Activated CD8-positive, alpha-beta T cell treated with anti-CD3 and anti-CD28 coated beads for 36 hours (primary cell): ENCODE measurements around the gene PMEL. TPM values are rescaled to one million over a fixed set of nuclear protein-coding genes. Genes with fewer than 3 reads are reported as not detected.
A peak's percentile ranks its signal among the peaks of the same experiment; 100 is the strongest.

ENCODE experiments used
- ATAC-seq: fragments of 200-7000 bp; cut with Tn5 transposase; one replicate; pipeline ENCODE4 v1.10.0; 2021; ENCODE audit warnings: mild to moderate bottlenecking, moderate library complexity
- CTCF ChIA-PET: fragments of 350-600 bp; sonication (Branson Sonifier 250); formaldehyde crosslinking; loops from one replicate; lab custom pipeline; 2021; ENCODE audit warnings: antibody characterized with exemption; lab: Charles Lee
- POLR2A ChIA-PET: fragments of 350-600 bp; sonication (Branson Sonifier 250); formaldehyde crosslinking; loops from one replicate; lab custom pipeline; 2021; ENCODE audit warnings: antibody characterized with exemption; lab: Charles Lee
- DNase-seq: peaks from one replicate; pipeline ENCODE4 v3.0.0-alpha.2; 2020
- H3K27ac Mint-ChIP-seq: one replicate; pipeline ENCODE4 v1.8.0; 2021; ENCODE audit warnings: mild to moderate bottlenecking, mixed read lengths
- H3K27me3 Mint-ChIP-seq: one replicate; pipeline ENCODE4 v1.8.0; 2021; ENCODE audit warnings: mixed read lengths
- H3K36me3 Mint-ChIP-seq: one replicate; pipeline ENCODE4 v1.8.0; 2021; ENCODE audit warnings: low read depth, mixed read lengths
- H3K4me1 Mint-ChIP-seq: one replicate; pipeline ENCODE4 v1.8.0; 2021; ENCODE audit warnings: low read depth, mixed read lengths
- H3K4me3 Mint-ChIP-seq: one replicate; pipeline ENCODE4 v1.8.0; 2021; ENCODE audit warnings: mild to moderate bottlenecking, moderate library complexity, mixed read lengths
- H3K9me3 Mint-ChIP-seq: one replicate; pipeline ENCODE4 v1.8.0; 2021; ENCODE audit warnings: mixed read lengths
- intact Hi-C: fragments of 100-400 bp; cut with micrococcal nuclease; formaldehyde crosslinking; loops from one replicate; pipeline ENCODE4 v1.10.0; 2022
- total RNA-seq, 2 experiments: library from RNA; stranded (reverse); gene quantifications; one replicate each; pipeline ENCODE4 v1.2.3, GENCODE V29; 2021
- TF ChIP-seq, protein P1 (sequence below): fragments of 200-600 bp; IDR thresholded peaks from one replicate; pipeline ENCODE4 v1.8.0; 2022; ENCODE audit warnings: antibody characterized with exemption, mild to moderate bottlenecking

Gene PMEL
- total RNA-seq, 2 experiments from 2014 or later = 0.65 to 1.2 TPM

DNA sequence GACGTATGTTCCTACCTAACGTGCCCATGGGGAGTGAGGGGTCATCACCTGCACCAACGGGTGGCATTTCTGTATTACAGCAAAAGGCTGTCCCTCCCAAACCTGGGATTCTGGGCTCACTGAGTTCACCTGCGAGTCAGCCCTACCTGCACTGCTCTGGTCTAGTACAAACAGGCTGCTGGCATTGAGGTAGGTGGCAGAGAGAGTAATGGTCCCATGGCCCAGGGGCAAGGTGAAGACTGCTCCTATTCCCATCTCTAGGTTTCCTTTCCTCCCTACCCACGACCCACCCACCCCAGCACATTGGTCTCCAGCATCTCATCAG lies 31.7 kb upstream of the PMEL start:
- ATAC-seq (peak; percentile 10), DNase-seq (no peak)
- TF ChIP-seq, protein P1, sequence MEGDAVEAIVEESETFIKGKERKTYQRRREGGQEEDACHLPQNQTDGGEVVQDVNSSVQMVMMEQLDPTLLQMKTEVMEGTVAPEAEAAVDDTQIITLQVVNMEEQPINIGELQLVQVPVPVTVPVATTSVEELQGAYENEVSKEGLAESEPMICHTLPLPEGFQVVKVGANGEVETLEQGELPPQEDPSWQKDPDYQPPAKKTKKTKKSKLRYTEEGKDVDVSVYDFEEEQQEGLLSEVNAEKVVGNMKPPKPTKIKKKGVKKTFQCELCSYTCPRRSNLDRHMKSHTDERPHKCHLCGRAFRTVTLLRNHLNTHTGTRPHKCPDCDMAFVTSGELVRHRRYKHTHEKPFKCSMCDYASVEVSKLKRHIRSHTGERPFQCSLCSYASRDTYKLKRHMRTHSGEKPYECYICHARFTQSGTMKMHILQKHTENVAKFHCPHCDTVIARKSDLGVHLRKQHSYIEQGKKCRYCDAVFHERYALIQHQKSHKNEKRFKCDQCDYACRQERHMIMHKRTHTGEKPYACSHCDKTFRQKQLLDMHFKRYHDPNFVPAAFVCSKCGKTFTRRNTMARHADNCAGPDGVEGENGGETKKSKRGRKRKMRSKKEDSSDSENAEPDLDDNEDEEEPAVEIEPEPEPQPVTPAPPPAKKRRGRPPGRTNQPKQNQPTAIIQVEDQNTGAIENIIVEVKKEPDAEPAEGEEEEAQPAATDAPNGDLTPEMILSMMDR = no peak
- Mint-ChIP-seq H3K4me3 (peak overlapping the region; percentile 74), H3K9me3 (no peaks in the 10 kb centered on the region), H3K36me3 (peaks cover 9% of the 10 kb centered on the region), H3K27me3 (peaks cover 11% of the 10 kb centered on the region), H3K4me1 (peaks cover 24% of the 10 kb centered on the region), H3K27ac (no peak overlapping the region)
- CTCF ChIA-PET = interaction anchor here (0.8 to 6.2 kb wide), 12 partner anchors 13 to 282 kb away, joined by 3 to 88 read pairs (median 8); partner anchors contain the start of gene PA2G4
- POLR2A ChIA-PET = interaction anchor here (0.9 to 2.8 kb wide), 3 partner anchors 10 to 107 kb away, joined by 3 to 17 read pairs (median 4); partner anchors contain the start of gene PA2G4
- intact Hi-C loops = loop anchor here (2.0 kb wide), 2 partner anchors 31 to 43 kb away; partner anchors contain the start of gene RPS26

DNA sequence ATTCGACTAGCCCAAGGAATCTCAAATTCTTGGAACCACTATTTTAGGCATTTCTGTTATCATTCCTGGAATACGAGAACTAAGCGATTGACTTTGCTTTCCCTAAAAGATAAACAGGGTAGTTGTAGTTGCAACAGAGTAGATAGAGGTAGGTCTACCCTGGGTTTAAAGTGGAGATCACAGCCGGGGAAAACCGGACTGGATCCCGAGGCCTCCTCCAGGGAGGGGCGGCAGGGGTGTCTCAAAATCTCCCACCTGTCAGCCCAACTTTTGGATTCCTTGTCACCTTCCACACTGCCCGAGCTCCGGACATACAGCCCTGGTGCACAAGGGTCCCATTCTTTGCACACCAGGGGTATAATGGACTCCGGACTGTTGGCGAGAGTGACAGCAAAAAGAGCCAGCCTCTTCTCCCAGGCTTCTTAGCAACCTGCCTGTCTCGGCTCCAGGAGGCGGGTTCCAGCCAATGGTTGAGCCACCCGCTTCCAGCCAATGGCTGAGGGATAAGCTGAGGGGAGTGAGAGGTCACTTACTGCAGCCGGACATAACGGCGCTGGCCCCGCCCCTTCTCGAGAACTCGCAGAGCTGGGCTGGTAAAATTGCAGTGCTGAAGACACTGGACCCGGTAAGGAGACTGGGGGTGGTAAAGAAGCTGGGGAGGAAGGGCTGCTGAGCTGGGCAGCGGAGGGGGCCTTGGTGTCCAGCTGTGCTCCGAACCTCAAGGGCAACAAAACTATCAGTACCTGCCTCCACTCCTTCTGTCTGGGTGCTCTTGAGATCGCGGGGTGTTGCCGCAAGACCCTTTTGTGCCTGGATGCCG lies 31.1 kb upstream of the PMEL start, which contains the start of gene SUOX:
SUOX (plus strand) TSS at position 562 of the 820 bp plus-strand sequence. CDS start 4,946 bp downstream, outside the sequence.
- Mint-ChIP-seq H3K9me3 (no peaks in the 10 kb centered on the region), H3K27ac (peak within 1 kb of the TSS; percentile 51), H3K27me3 (peaks cover 11% of the 10 kb centered on the region), H3K4me1 (peaks cover 24% of the 10 kb centered on the region), H3K36me3 (peaks cover 12% of the 10 kb centered on the region), H3K4me3 (peak within 1 kb of the TSS; percentile 74)
- intact Hi-C loops = loop anchor here (2.0 kb wide), 2 partner anchors 32 to 44 kb away; partner anchors contain the start of gene RPS26
- TF ChIP-seq, protein P1 = no peak
- POLR2A ChIA-PET = interaction anchor here (0.9 to 2.8 kb wide), 4 partner anchors 10 to 108 kb away, joined by 3 to 17 read pairs (median 6); partner anchors contain the start of gene PA2G4
- CTCF ChIA-PET = interaction anchor here (0.7 to 6.2 kb wide), 36 partner anchors 9 to 282 kb away, joined by 3 to 88 read pairs (median 6); partner anchors contain the start of genes IKZF4, ORMDL2, PA2G4 and RAB5B
- ATAC-seq (peak; percentile 88), DNase-seq (peak; percentile 65)

DNA sequence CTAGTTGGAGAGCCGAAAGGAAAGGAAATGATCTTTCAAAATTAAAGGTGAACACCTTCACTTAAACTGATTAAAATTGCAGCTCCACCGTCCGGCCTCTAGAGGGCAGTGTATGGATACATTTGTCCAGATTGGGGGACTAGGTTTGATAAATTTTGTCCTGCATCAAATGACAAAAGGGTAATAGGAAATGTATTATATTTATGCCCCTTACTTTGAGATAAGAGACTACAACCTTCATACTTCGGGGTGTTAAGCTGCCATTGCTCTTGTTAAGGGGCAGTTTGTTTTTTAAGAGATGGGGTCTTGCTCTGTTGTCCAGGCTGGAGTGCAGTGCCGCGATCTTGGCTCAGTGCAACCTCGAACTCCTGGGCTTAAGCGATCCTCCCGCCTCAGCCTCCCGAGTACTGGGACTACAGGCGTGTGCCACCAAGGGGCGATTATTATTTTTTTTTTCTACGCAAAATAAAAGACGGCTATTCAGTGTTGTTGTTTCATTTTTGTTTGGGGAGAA lies 30.4 kb upstream of the PMEL start:
- intact Hi-C loops = loop anchor here (2.0 kb wide), 2 partner anchors 33 to 45 kb away; partner anchors contain the start of gene RPS26
- peaks cover 17% of the 10 kb centered on the region for H3K36me3 Mint-ChIP-seq
- TF ChIP-seq, protein P1 = peak; percentile 81
- H3K27me3 Mint-ChIP-seq = peaks cover 11% of the 10 kb centered on the region
- peak overlapping the region; percentile 74 for H3K4me3 Mint-ChIP-seq
- ChIA-PET CTCF (interaction anchor here (0.6 to 6.2 kb wide), 44 partner anchors 8 to 257 kb away, joined by 3 to 88 read pairs (median 5); partner anchors contain the start of genes IKZF4, ORMDL2, PA2G4 and RAB5B), POLR2A (interaction anchor here (1.0 to 2.8 kb wide), 8 partner anchors 22 to 162 kb away, joined by 3 to 17 read pairs (median 3); partner anchors contain the start of genes MYL6 and RAB5B)
- no peaks in the 10 kb centered on the region for H3K9me3 Mint-ChIP-seq
- peak overlapping the region; percentile 51 for H3K27ac Mint-ChIP-seq
- ATAC-seq (peak; percentile 67), DNase-seq (peak; percentile 78)
- peaks cover 24% of the 10 kb centered on the region for H3K4me1 Mint-ChIP-seq

DNA sequence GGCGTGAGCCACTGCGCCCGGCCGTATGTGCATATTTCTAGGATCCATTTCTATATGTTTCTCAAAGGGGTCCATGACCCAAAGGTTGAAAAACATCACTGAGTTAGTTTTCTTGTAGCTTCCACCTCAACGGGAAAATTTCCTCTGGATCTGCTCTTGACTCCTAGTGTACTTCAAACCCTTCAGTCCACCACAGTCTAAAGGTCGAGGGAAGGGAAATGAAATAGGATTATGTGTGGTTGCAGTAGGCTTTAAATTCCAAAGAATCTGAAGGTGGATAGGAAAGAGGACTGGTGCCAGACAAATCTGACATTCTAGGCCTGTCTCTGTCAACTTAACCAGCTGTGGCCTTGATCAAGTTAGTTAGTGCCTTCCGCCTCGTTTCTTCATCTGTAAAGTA lies 29.5 kb upstream of the PMEL start:
- Mint-ChIP-seq H3K36me3 (peaks cover 24% of the 10 kb centered on the region), H3K4me3 (no peak overlapping the region), H3K27me3 (peaks cover 11% of the 10 kb centered on the region), H3K9me3 (no peaks in the 10 kb centered on the region), H3K27ac (peak overlapping the region; percentile 20), H3K4me1 (peaks cover 24% of the 10 kb centered on the region)
- ATAC-seq = no peak
- ChIA-PET POLR2A (interaction anchor here (1.0 to 2.8 kb wide), 8 partner anchors 21 to 163 kb away, joined by 3 to 17 read pairs (median 3); partner anchors contain the start of genes MYL6 and RAB5B), CTCF (interaction anchor here (0.6 to 6.2 kb wide), 43 partner anchors 8 to 256 kb away, joined by 3 to 88 read pairs (median 5); partner anchors contain the start of genes IKZF4, ORMDL2, PA2G4 and RAB5B)
- DNase-seq = no peak
- TF ChIP-seq, protein P1 = no peak
- intact Hi-C loops = no loop called here
